ENCODE results near the gene JAG2.

- TF ChIP-seq ARHGAP35 (CRISPR knock-in tag; IDR thresholded peaks at IDR 0.05; ENCODE audit: borderline replicate concordance) = no peak
- TF ChIP-seq SMC3 (IDR thresholded peaks at IDR 0.05; ENCODE audit: low read length) = no peak
- TF ChIP-seq FOXJ3 (CRISPR knock-in tag; IDR thresholded peaks at IDR 0.05; ENCODE audit: borderline replicate concordance) = no peak
- TF ChIP-seq ATF2 (CRISPR knock-in tag; IDR thresholded peaks at IDR 0.05) = no peak
Observed at GRCh38 chr14:105138021-105138541, 30.5 kb downstream of the JAG2 start.
